GM12878 (cell line): Measurements from ENCODE around the gene FHIP2A.

ENCODE experiments used
- ATF3 ChIP-seq: IDR thresholded peaks from 2 replicates; pipeline ENCODE4 v1.6.1; 2011; ENCODE audit warnings: low read depth, mild to moderate bottlenecking, low read length, moderate library complexity, borderline replicate concordance; ENCODE audit errors: extremely low read depth
- BMI1 ChIP-seq: fragments of 450-650 bp; IDR thresholded peaks from 2 replicates; pipeline ENCODE4 v1.6.1; 2016; ENCODE audit warnings: mild to moderate bottlenecking, moderate library complexity, borderline replicate concordance
- BRCA1 ChIP-seq: IDR thresholded peaks from 2 replicates; pipeline ENCODE4 v1.6.1; 2011; ENCODE audit warnings: low read depth, low read length, improper control_type of control experiment
- EGR1 ChIP-seq, 2 experiments: IDR thresholded peaks; 1 replicate in 1 of 2; 2 replicates in 1 of 2; pipeline ENCODE4 v1.6.1; 2011 to 2012; ENCODE audit warnings: low read depth in 2 of 2, low read length in 2 of 2, borderline replicate concordance in 1 of 2, mild to moderate bottlenecking in 1 of 2, moderate library complexity in 1 of 2
- ETV6 ChIP-seq, 2 experiments: fragments of 450-650 bp in 1 of 2; IDR thresholded peaks in 1 of 2; conservative IDR thresholded peaks in 1 of 2; 2 replicates each; pipeline ENCODE4 v1.6.1; 2014; ENCODE audit warnings: antibody characterized with exemption in 1 of 2, borderline replicate concordance in 1 of 2, low read depth in 1 of 2, mild to moderate bottlenecking in 1 of 2, moderate library complexity in 1 of 2
- MTA3 ChIP-seq: IDR thresholded peaks from 2 replicates; pipeline ENCODE4 v1.6.1; 2012; ENCODE audit warnings: low read length, inconsistent platforms, borderline replicate concordance
- NRF1 ChIP-seq: conservative IDR thresholded peaks from 2 replicates; pipeline ENCODE4 v1.6.1; 2011; ENCODE audit warnings: mild to moderate bottlenecking, low read depth, low read length, improper control_type of control experiment
- SIN3A ChIP-seq: IDR thresholded peaks from 2 replicates; pipeline ENCODE4 v1.6.1; 2012; ENCODE audit warnings: low read depth, low read length, improper control_type of control experiment
- SUZ12 ChIP-seq: fragments of 200-600 bp; sonication (generic); IDR thresholded peaks from one replicate; pipeline ENCODE4 v1.6.1; 2018; ENCODE audit warnings: antibody characterized with exemption, mild to moderate bottlenecking; ENCODE audit not compliant: unreplicated experiment
- YY1 ChIP-seq: IDR thresholded peaks from 2 replicates; pipeline ENCODE4 v1.6.1; 2011; ENCODE audit warnings: low read depth, mild to moderate bottlenecking, low read length
- ZNF207 ChIP-seq: fragments of 450-650 bp; IDR thresholded peaks from 2 replicates; pipeline ENCODE4 v1.6.1; 2014; ENCODE audit warnings: antibody characterized with exemption, mild to moderate bottlenecking, borderline replicate concordance
- ZNF274 ChIP-seq: IDR thresholded peaks from one replicate; pipeline ENCODE4 v1.8.0; 2011; ENCODE audit not compliant: insufficient read length, insufficient read depth
- TF ChIP-seq, protein P1 (sequence below): fragments of 450-650 bp; IDR thresholded peaks from 2 replicates; pipeline ENCODE4 v1.6.1; 2017; ENCODE audit warnings: mild to moderate bottlenecking, moderate library complexity

DNA sequence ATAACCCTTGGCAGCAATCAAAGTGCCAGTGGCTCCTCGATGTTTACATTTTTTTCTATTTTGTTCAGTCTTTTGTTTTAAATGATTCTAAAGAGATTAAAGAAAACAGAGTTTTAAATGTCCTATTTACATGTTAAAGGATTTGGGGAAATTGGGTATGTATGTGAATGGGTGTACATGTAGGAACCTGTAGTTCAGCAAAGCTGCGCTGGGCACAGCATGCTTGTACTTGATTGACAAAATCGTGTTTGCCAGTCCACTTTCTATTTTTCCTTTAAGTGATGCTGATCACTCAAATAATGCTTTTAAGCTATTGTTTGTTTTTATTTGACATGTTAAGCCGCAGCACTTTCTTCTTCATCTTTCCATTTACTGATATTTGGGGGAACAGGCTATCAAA lies 40.9 kb downstream of the FHIP2A start:
- TF ChIP-seq SIN3A (no peak), ETV6 (conservative IDR thresholded peaks at IDR 0.05 in 1 of 2, IDR thresholded peaks at IDR 0.05 in 1 of 2; ENCODE audit: borderline replicate concordance in 1 of 2, low read depth in 1 of 2) (no peak), SUZ12 (no peak), ZNF274 (no peak), YY1 (no peak), BRCA1 (no peak), BMI1 (no peak), MTA3 (no peak), ZNF207 (no peak), ATF3 (no peak), EGR1 (IDR thresholded peaks at IDR 0.05; ENCODE audit: borderline replicate concordance in 1 of 2, low read depth in 2 of 2, low read length in 2 of 2) (no peak), NRF1 (no peak)
- TF ChIP-seq, protein P1, sequence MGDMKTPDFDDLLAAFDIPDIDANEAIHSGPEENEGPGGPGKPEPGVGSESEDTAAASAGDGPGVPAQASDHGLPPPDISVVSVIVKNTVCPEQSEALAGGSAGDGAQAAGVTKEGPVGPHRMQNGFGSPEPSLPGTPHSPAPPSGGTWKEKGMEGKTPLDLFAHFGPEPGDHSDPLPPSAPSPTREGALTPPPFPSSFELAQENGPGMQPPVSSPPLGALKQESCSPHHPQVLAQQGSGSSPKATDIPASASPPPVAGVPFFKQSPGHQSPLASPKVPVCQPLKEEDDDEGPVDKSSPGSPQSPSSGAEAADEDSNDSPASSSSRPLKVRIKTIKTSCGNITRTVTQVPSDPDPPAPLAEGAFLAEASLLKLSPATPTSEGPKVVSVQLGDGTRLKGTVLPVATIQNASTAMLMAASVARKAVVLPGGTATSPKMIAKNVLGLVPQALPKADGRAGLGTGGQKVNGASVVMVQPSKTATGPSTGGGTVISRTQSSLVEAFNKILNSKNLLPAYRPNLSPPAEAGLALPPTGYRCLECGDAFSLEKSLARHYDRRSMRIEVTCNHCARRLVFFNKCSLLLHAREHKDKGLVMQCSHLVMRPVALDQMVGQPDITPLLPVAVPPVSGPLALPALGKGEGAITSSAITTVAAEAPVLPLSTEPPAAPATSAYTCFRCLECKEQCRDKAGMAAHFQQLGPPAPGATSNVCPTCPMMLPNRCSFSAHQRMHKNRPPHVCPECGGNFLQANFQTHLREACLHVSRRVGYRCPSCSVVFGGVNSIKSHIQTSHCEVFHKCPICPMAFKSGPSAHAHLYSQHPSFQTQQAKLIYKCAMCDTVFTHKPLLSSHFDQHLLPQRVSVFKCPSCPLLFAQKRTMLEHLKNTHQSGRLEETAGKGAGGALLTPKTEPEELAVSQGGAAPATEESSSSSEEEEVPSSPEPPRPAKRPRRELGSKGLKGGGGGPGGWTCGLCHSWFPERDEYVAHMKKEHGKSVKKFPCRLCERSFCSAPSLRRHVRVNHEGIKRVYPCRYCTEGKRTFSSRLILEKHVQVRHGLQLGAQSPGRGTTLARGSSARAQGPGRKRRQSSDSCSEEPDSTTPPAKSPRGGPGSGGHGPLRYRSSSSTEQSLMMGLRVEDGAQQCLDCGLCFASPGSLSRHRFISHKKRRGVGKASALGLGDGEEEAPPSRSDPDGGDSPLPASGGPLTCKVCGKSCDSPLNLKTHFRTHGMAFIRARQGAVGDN = no peak
